ENCODE measurements around the gene TSTD2.

The TSTD2 gene

DNA sequence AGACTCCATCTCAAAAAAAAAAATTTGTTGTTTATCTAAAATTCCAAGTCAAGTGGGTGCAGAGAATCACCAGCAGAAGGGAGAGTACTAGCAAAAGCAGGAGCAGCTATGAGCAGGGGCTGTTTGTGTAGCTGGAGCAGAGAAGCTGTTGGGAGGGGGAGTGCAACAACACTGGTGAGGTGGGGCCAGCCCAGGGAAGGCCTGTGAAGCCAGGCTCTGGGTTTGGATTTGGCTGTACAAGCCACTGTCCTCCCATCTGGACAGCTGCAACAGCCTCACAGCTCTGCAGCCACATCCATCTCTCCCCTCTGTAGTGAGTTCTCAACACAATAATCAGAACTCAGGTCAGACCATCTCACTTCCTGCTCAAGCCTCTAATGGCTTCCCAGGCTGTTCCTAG is 72.3 kb downstream of the TSTD2 start:
- DNase-seq = no peak

DNA sequence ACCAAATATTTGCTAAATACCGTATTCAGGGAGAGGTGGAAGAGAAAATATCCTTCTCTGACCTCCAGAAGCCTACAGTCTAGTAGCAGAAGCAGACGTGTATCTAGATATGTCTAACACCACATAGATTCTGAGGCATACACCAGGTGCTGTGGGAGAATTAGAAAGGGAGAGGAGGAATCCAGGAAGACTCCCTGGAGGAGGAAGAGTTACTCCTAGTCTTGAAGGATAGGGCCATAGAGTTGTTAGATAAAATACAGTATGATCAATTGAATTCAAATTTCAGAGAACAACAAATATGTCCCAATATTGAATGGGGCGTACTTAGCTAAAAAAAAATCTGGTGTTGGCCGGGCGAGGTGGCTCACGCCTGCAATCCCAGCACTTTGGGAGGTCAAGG is 73.0 kb downstream of the TSTD2 start:
- no peak for DNase-seq

DNA sequence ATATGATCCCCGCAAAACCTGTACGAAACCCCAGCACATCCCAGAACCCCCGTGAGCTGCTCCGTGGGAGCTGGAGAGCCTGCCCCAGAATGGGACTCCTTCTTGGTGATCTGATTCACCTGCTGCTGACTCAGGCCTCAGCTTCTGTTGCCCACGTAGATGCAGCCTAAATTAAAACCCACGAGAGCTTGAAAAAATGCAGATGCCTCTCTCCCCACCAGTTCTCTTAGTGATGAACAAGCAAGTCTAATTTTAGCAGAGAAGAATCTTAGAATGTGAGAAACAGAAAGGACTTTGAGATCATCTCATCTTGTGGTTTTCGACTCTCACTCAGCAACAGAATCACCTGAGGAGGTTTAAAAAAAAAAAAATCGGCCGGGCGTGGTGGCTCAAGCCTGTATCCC is 74.1 kb downstream of the TSTD2 start:
- DNase-seq = no peak

DNA sequence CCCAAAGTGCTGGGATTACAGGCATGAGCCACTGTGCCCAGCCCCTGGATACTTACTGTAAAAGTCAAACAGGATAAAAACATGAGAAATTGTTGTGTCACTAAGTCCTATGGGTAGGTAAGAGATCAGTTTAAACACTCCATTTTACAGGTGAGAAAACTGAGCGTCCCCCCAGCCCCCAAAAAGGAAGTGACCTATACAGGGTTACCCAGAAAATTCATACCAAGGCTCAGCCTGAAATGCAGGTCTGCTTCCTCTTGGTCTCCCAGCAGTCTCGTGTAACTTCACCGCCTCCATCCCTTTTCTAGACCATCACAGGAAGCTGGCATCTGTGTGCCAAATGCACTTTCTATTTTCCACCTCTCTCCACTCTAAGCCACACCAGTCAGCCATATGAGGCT is 74.5 kb downstream of the TSTD2 start:
- no peak for DNase-seq

DNA sequence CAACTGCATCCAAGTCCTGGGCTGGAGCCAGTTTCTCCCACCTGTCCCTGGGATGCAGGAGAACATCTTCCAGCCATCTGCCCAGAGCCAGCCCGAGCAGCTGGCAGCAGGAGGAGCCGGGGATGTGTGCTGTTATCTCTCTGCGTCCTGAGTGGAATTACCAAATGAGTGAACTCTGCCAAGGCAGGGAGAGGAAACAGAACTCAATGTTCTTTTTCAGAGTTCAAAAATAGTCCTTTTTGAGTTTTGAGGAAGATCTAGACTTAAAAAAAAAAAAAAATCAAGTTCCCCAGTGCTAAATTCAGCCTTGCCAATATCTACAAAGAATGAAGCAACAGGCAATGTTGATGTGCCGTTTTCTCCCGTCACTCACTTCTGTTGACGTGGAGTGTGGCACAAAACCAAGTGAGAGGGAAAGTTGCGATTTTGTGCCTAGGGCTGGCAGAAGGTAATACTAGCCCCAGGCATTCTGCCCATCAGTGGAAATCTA is 75.5 kb downstream of the TSTD2 start:
- peak; percentile 57 for DNase-seq

DNA sequence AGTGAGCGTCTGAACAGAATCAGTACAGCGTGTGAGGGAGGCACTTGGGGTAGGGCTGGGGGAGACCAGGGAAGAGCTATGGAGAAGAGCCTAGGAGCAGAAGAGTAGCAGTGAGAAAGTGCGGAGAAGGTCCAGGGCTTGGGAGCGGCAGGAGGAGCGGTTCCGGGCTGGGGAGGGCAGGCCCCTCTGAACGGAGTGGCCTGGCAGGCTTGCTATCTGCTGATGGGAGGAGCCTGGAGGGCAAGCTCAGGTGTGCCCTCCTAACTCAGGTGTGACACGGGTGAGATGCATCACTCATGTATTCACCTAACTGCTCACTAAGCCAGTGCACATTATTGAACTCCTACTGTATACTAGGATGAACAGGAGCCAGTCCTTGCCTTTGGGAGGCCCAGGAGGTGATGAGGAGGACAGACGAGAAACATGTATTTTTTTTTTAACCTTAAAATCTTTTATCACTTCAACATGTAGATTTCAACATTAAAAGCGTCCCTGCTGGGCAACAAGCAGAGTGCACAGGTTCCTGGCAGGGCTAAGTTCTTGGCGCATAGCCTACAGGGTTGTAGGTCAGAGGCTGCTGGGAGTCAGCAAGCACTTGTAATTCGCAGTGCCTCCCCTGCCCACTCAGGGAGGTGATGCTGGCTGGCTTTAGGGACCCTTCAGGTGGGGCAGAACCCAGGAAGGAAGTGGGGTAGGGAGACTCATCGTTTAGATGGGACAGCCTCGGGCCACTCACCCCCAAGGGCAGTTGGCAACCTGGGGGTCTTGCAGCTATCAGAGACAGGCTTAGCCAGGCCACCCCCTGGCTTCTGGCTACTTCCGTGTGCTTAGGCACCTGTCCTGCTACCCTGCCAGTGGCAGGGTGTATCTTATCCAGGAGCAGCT is 76.2 kb downstream of the TSTD2 start:
- DNase-seq = peak; percentile 26

DNA sequence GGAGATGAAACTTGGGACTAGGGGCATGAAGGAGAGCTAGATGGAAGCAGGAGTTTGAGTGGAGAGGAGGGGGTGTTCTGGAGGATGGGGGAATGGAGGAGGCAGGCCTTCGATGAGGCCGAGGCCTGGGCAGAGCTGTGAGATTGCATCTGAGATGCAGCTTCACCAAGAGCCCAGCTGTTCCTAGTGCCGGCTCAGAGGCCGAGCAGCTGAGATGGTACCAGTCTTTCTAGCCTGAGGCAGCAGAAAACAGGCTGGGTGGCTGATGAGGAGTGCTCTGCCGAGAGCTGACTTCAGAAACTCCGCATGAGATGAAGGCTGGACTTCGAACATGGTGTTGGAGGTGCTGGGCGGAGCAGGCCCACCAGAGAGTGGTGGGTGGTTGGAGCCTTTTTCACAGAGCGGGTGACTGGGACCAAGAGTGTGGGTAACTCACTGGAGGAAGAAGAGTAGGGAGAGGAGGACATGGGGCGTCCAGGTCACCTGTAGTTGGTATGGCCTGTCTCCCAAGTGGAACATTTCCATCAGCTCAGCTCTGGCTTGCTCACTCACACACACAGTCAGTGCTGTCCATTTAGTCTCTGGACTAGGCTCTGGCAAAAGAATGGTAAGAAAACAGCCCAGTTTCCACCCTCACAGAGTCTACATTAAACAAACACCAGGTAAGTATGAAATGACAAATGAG is 77.0 kb downstream of the TSTD2 start:
- no peak for DNase-seq

DNA sequence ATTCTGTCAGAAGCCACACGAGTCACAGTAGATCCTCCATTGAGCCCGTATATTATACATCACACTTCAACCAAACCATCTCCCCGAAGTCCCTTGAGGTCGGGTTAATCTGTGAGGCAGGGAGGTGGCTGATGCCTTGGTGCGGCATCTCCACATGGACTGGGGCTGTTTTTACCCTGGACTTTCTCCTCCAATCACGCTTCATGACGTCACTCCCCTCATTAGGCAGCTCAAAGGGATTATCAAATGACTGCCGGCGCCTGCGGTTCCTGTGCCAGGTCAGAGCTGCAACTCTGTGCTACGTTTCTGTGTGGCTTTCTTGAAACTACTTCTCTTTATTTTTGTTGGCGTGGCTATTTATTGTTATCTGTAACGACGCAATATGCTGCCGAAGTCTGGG is 78.0 kb downstream of the TSTD2 start:
- no peak for DNase-seq

DNA sequence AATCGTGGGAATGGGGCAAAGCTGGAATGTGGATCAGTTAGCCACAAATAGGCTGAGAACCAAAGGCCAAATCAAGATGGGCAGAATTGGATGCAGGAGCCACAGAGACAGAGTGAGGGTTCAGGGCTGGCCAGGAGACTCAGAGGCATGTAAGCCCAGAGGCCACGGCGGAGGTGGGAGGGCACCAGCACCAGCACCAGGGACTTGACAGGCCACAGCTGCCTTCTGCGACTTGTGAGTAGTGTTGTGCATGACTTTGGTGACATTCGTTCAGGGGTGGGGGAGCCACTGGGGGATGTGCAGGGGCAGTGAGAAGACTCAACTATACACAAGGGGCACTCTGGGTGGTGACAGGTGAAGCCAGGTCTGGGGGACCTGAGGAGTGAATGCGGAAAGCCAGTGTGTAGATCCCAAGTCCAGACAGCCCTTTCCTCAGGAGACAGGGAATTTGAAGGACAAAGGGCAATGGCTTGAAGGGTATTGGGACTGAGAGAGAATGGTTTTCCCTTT is 78.5 kb downstream of the TSTD2 start:
- DNase-seq = no peak

DNA sequence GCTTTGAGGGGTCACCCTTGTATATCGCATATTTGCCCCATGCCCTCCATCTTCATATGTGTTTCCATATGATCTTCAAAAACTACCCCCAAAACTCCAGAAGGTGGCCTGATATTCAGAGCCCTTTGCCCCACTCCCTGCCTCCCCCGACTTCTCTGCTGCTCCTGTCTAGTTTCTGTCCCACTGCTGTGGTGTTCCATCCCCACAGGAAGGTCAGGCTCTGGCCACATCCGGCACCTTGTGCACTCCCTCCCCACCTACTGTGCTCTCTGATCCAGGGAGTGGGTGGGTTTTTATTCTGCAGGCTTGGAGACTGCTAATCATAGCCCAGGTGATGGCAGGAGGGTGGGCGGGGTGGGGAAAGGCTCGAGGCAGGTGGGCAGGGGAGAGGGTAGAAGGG is 79.3 kb downstream of the TSTD2 start:
- no peak for DNase-seq

DNA sequence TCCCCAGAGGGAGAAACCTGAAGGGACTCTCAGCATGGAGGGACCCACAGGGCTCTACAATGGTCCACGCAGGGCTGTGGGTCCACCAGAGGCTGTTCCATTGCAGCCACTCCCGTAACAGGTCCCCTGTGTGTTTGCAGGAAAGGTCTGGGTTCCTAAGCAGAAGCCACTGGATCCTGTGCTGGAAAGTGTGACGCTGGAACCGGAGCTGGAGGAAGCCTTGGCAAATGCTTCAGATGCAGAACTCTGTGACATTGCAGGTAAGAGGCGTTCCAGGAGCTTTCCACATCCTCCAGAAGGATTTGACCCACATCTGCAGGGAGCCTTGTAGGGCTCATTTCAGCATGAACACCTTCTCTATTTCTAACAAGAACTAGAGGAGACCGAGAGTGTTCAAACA is 80.0 kb downstream of the TSTD2 start:
- DNase-seq = no peak

DNA sequence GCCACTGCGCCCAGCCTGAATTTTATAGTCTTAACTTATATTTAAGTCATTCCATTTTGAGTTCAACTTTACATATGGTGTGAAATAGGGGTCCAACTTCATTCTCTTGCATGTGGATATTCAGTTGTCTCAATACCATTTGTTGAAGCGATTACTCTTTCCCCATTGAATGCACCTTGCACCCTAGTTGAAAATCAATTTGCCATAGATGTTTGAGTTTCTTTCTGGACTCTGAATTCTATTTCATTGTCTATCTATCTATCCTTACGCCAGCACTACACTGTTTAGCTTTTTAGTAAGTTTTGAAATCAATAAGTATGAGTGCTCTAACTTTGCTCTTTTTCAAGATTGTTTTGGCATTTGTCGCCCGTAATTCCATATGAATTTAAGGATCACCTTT is 81.9 kb downstream of the TSTD2 start:
- no peak for DNase-seq

DNA sequence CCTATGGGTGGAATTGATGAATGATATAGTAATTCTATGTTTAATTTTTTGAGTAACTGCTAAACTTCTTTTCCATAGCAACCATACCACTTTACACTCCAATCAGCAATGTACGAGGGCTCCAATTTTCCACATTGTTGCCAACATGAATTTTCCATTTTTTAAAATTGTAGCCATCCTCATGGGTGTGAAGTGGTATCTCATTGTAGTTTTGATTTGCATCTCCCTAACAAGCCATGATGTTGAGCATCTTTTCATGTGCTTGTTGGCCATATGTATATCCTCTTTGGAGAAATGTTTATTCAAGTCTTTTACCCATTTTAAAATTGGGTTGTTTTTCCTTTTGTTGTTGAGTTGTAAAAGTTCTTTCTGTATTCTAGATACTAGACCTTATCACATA is 82.8 kb downstream of the TSTD2 start:
- DNase-seq = no peak
